ENCODE results near the gene CD81. TPM values are rescaled to one million over a fixed set of nuclear protein-coding genes. Genes with fewer than 3 reads are reported as not detected.
A peak's percentile ranks its signal among the peaks of the same experiment; 100 is the strongest.

The CD81 gene
- total RNA-seq, 5 donors from 2014 or later (not counting 1 experiment from before 2014, with no cell fraction given) = 124 to 213 (median 146) TPM

- DNase-seq (no peak), ATAC-seq (replicated peaks in 1 of 4) (no peak)
- Mint-ChIP-seq H3K4me1 (peaks cover 15 to 21% (median 18%) of the 10 kb centered on the region in 3 donors), H3K27me3 (no peaks in the 10 kb centered on the region), H3K4me3 (peak overlapping the region; percentile 57 to 95 (median 89)), H3K9me3 (no peaks in the 10 kb centered on the region), H3K27ac (no peak overlapping the region), H3K36me3 (peaks cover 5% of the 10 kb centered on the region)
- 94% methylated on average over 26 of the region's 31 CpGs for WGBS (ENCODE audit: insufficient coverage)
- no peaks in the 10 kb centered on the region for H3K9me3 ChIP-seq
- no peak overlapping the region for H3K27ac ChIP-seq (ENCODE audit: low read length)
- ChIA-PET CTCF (interaction anchor here in 1 of 2 donors (1.3 kb wide), 1 partner anchor 18 kb away, joined by 3 read pairs; no protein-coding TSS in a partner anchor), POLR2A (no interaction called here)
- peaks cover 5 to 33% of the 10 kb centered on the region in 2 experiments for H3K4me1 ChIP-seq (ENCODE audit: control insufficient read depth in 1 of 2, extremely low read depth in 1 of 2, insufficient read depth in 2 of 2, low read length in 2 of 2)
- H3K4me3 ChIP-seq (ENCODE audit: control insufficient read depth in 1 of 2, extremely low read depth in 1 of 2, low read length in 1 of 2) = no peak overlapping the region
- H3K36me3 ChIP-seq (ENCODE audit: control insufficient read depth in 2 of 2, extremely low read depth in 1 of 2, insufficient read depth in 1 of 2, low read length in 1 of 2) = peaks cover 13 to 27% of the 10 kb centered on the region in 2 donors
- H3K27me3 ChIP-seq (replicated peaks in 1 of 2; ENCODE audit: control insufficient read depth in 2 of 2, extremely low read depth in 1 of 2, insufficient read depth in 2 of 2, low read length in 1 of 2) = no peaks in the 10 kb centered on the region
Measured at GRCh38 chr11:2402890-2403645, 26.0 kb downstream of the CD81 start.

DNA sequence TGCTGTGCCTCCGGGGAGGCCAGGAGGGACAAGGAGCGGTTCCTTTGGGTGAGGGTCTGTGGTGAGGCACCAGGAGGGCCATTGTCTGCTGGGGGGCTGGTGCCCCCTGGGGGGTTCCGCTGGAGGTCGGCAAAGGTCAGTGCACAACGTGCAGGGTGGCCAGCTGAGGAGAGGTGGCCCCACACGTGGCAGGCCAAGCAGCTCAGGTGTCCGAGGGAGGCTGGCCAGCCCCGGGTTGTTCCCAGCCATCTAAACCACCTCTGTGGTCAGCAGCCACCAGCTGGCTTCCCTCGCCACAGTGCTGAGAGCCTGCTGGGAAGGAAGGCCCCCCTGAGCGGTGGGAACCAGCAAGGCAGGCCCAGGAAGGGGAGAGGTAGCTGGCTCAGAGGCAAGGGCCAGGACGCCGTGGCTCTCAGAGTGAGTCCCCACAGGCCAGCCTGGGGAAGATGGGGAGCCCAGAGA, 27.7 kb downstream of the CD81 start:
- peaks cover 0 to 2% of the 10 kb centered on the region in 2 experiments for H3K27me3 ChIP-seq (replicated peaks in 1 of 2; ENCODE audit: control insufficient read depth in 2 of 2, extremely low read depth in 1 of 2, insufficient read depth in 2 of 2, low read length in 1 of 2)
- ATAC-seq (replicated peaks in 1 of 4) = no peak
- CTCF ChIA-PET = no interaction called here
- no peak overlapping the region for H3K27ac Mint-ChIP-seq
- H3K27me3 Mint-ChIP-seq = no peaks in the 10 kb centered on the region
- 81% methylated on average over 11 of the region's 12 CpGs for WGBS (ENCODE audit: insufficient coverage)
- POLR2A ChIA-PET = no interaction called here
- no peaks in the 10 kb centered on the region for H3K9me3 Mint-ChIP-seq
- H3K36me3 Mint-ChIP-seq = peaks cover 5% of the 10 kb centered on the region
- H3K27ac ChIP-seq (ENCODE audit: low read length) = no peak overlapping the region
- no peak overlapping the region for H3K4me3 ChIP-seq (ENCODE audit: control insufficient read depth in 1 of 2, extremely low read depth in 1 of 2, low read length in 1 of 2)
- no peak overlapping the region for H3K4me3 Mint-ChIP-seq
- peaks cover 5 to 23% of the 10 kb centered on the region in 2 experiments for H3K4me1 ChIP-seq (ENCODE audit: control insufficient read depth in 1 of 2, extremely low read depth in 1 of 2, insufficient read depth in 2 of 2, low read length in 2 of 2)
- DNase-seq = no peak
- no peaks in the 10 kb centered on the region for H3K9me3 ChIP-seq
- H3K36me3 ChIP-seq (ENCODE audit: control insufficient read depth in 2 of 2, extremely low read depth in 1 of 2, insufficient read depth in 1 of 2, low read length in 1 of 2) = peaks cover 13 to 27% of the 10 kb centered on the region in 2 donors
- H3K4me1 Mint-ChIP-seq = peaks cover 7 to 19% (median 15%) of the 10 kb centered on the region in 3 donors

GRCh38 chr11:2406451-2406850, 29.3 kb downstream of the CD81 start:
- ChIA-PET CTCF (no interaction called here), POLR2A (no interaction called here)
- DNase-seq (no peak), ATAC-seq (replicated peaks in 1 of 4) (no peak)
- H3K4me3 ChIP-seq (ENCODE audit: control insufficient read depth in 1 of 2, extremely low read depth in 1 of 2, low read length in 1 of 2) = no peak overlapping the region
- H3K36me3 Mint-ChIP-seq = peaks cover 5% of the 10 kb centered on the region
- WGBS (ENCODE audit: insufficient coverage) = 89% methylated on average over 13 of the region's 14 CpGs
- no peaks in the 10 kb centered on the region for H3K27me3 Mint-ChIP-seq
- peaks cover 5 to 13% (median 12%) of the 10 kb centered on the region in 3 donors for H3K4me1 Mint-ChIP-seq
- H3K27ac Mint-ChIP-seq = no peak overlapping the region
- H3K27ac ChIP-seq (ENCODE audit: low read length) = no peak overlapping the region
- peaks cover 5 to 13% of the 10 kb centered on the region in 2 experiments for H3K4me1 ChIP-seq (ENCODE audit: control insufficient read depth in 1 of 2, extremely low read depth in 1 of 2, insufficient read depth in 2 of 2, low read length in 2 of 2)
- peaks cover 0 to 4% of the 10 kb centered on the region in 2 experiments for H3K27me3 ChIP-seq (replicated peaks in 1 of 2; ENCODE audit: control insufficient read depth in 2 of 2, extremely low read depth in 1 of 2, insufficient read depth in 2 of 2, low read length in 1 of 2)
- no peaks in the 10 kb centered on the region for H3K9me3 ChIP-seq
- no peaks in the 10 kb centered on the region for H3K9me3 Mint-ChIP-seq
- no peak overlapping the region for H3K4me3 Mint-ChIP-seq
- peaks cover 13 to 27% of the 10 kb centered on the region in 2 donors for H3K36me3 ChIP-seq (ENCODE audit: control insufficient read depth in 2 of 2, extremely low read depth in 1 of 2, insufficient read depth in 1 of 2, low read length in 1 of 2)

DNA sequence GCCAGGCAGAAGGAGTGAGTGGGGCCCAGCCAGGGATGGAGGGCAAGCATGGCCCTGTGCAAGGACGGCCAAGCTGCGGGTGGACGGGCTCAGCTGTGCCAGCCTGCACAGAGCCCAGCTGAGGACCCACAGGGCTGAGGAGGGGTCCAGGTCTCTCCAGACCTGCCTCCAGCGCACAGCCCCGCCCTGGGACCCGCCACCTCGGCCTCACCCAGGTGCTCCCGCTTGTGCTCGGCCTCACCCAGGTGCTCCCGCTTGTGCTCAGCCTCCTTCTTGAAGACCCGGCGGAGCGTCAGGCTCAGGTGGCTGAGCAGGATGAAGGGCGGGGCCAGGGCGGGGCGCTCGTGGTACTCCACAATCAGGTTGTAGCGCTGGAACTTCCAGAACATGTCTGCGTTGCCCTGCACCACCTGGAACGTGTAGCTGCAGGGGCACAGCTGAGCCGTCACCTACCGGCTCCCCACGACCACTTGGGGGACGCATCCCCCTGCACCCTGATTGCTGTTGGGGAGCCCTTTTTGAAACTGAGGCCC, 29.8 kb downstream of the CD81 start:
- H3K4me1 Mint-ChIP-seq = peaks cover 0 to 9% (median 8%) of the 10 kb centered on the region in 3 donors
- no peak overlapping the region for H3K4me3 Mint-ChIP-seq
- H3K27me3 Mint-ChIP-seq = no peaks in the 10 kb centered on the region
- H3K27ac Mint-ChIP-seq = no peak overlapping the region
- peaks cover 13 to 23% of the 10 kb centered on the region in 2 donors for H3K36me3 ChIP-seq (ENCODE audit: control insufficient read depth in 2 of 2, extremely low read depth in 1 of 2, insufficient read depth in 1 of 2, low read length in 1 of 2)
- H3K4me1 ChIP-seq (ENCODE audit: control insufficient read depth in 1 of 2, extremely low read depth in 1 of 2, insufficient read depth in 2 of 2, low read length in 2 of 2) = peaks cover 0 to 8% of the 10 kb centered on the region in 2 experiments
- no peak overlapping the region for H3K27ac ChIP-seq (ENCODE audit: low read length)
- ATAC-seq (replicated peaks in 1 of 4) = no peak
- 80% methylated on average over 24 of the region's 24 CpGs for WGBS (ENCODE audit: insufficient coverage)
- H3K9me3 Mint-ChIP-seq = no peaks in the 10 kb centered on the region
- DNase-seq = no peak
- CTCF ChIA-PET = no interaction called here
- peaks cover 5% of the 10 kb centered on the region for H3K36me3 Mint-ChIP-seq
- no peak overlapping the region for H3K4me3 ChIP-seq (ENCODE audit: control insufficient read depth in 1 of 2, extremely low read depth in 1 of 2, low read length in 1 of 2)
- H3K9me3 ChIP-seq = no peaks in the 10 kb centered on the region
- POLR2A ChIA-PET = no interaction called here
- peaks cover 0 to 4% of the 10 kb centered on the region in 2 experiments for H3K27me3 ChIP-seq (replicated peaks in 1 of 2; ENCODE audit: control insufficient read depth in 2 of 2, extremely low read depth in 1 of 2, insufficient read depth in 2 of 2, low read length in 1 of 2)

- DNase-seq (no peak), ATAC-seq (replicated peaks in 1 of 4) (no peak)
- Histone ChIP-seq H3K4me1 (ENCODE audit: control insufficient read depth in 1 of 2, extremely low read depth in 1 of 2, insufficient read depth in 2 of 2, low read length in 2 of 2) (no peaks in the 10 kb centered on the region), H3K4me3 (ENCODE audit: control insufficient read depth in 1 of 2, extremely low read depth in 1 of 2, low read length in 1 of 2) (no peak overlapping the region), H3K27ac (ENCODE audit: low read length) (no peak overlapping the region), H3K9me3 (no peaks in the 10 kb centered on the region), H3K27me3 (replicated peaks in 1 of 2; ENCODE audit: control insufficient read depth in 2 of 2, extremely low read depth in 1 of 2, insufficient read depth in 2 of 2, low read length in 1 of 2) (peaks cover 0 to 4% of the 10 kb centered on the region in 2 experiments), H3K36me3 (ENCODE audit: control insufficient read depth in 2 of 2, extremely low read depth in 1 of 2, insufficient read depth in 1 of 2, low read length in 1 of 2) (peaks cover 6% of the 10 kb centered on the region in 2 donors)
- Mint-ChIP-seq H3K36me3 (no peaks in the 10 kb centered on the region), H3K27me3 (no peaks in the 10 kb centered on the region), H3K27ac (no peak overlapping the region), H3K4me3 (no peak overlapping the region), H3K4me1 (no peaks in the 10 kb centered on the region), H3K9me3 (no peaks in the 10 kb centered on the region)
- ChIA-PET POLR2A (no interaction called here), CTCF (no interaction called here)
- WGBS (ENCODE audit: insufficient coverage) = 91% methylated on average over 4 of the region's 11 CpGs
Measured at GRCh38 chr11:2408671-2409070, 31.6 kb downstream of the CD81 start.

DNA sequence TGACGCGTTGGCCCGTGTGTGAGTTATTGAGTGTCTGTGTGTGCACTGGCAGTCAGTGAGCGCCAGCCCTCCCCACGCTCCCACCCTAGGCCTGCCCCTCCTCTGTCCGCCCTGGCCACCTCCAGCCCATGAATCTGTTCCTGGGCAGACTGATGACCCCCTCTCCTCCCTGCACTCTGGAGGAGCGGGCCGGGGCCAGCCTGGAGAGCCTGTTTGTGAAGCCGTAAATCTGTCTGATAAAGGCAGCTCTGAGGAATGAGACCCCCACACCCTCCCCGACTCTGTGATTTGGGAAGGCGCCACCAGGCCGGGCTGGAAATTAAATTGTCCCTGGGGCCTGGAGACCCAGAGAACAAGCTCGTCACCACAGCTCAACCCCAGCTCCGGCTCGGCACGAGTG, 32.0 kb downstream of the CD81 start:
- ATAC-seq (replicated peaks in 1 of 4) = no peak
- H3K36me3 ChIP-seq (ENCODE audit: control insufficient read depth in 2 of 2, extremely low read depth in 1 of 2, insufficient read depth in 1 of 2, low read length in 1 of 2) = peaks cover 1 to 2% of the 10 kb centered on the region in 2 donors
- Mint-ChIP-seq H3K4me1 (no peaks in the 10 kb centered on the region), H3K9me3 (no peaks in the 10 kb centered on the region), H3K4me3 (no peak overlapping the region), H3K36me3 (no peaks in the 10 kb centered on the region), H3K27ac (no peak overlapping the region), H3K27me3 (no peaks in the 10 kb centered on the region)
- POLR2A ChIA-PET = no interaction called here
- peaks cover 0 to 4% of the 10 kb centered on the region in 2 experiments for H3K27me3 ChIP-seq (replicated peaks in 1 of 2; ENCODE audit: control insufficient read depth in 2 of 2, extremely low read depth in 1 of 2, insufficient read depth in 2 of 2, low read length in 1 of 2)
- no peak overlapping the region for H3K27ac ChIP-seq (ENCODE audit: low read length)
- H3K4me3 ChIP-seq (ENCODE audit: control insufficient read depth in 1 of 2, extremely low read depth in 1 of 2, low read length in 1 of 2) = no peak overlapping the region
- H3K9me3 ChIP-seq = no peaks in the 10 kb centered on the region
- no peak for DNase-seq
- no peaks in the 10 kb centered on the region for H3K4me1 ChIP-seq (ENCODE audit: control insufficient read depth in 1 of 2, extremely low read depth in 1 of 2, insufficient read depth in 2 of 2, low read length in 2 of 2)
- CTCF ChIA-PET = no interaction called here
- WGBS (ENCODE audit: insufficient coverage) = 83% methylated on average over 11 of the region's 16 CpGs
